T-helper 1 cell treated with Interleukin-12 subunit alpha and Interleukin-12 subunit beta and Interleukin-4 antibody, amounts not matched to agents 30 ng/mL and 1 ng/mL, for 36 hours (primary cell): ENCODE measurements around the gene UBE2J1. TPM values are rescaled to one million over a fixed set of nuclear protein-coding genes. Genes with fewer than 3 reads are reported as not detected.
"Not testable (repeated sequence)": the region's sequence is repeated elsewhere in the genome, so short reads cannot be mapped to it uniquely, and the experiment has no call there.

Source experiments
- intact Hi-C: fragments of 100-400 bp; cut with micrococcal nuclease; formaldehyde crosslinking; loops from one replicate; pipeline ENCODE4 v1.15.1; 2024
- total RNA-seq: library from RNA; stranded (reverse); gene quantifications from 2 replicates; pipeline ENCODE4 v1.2.3, GENCODE V29; 2022

UBE2J1 gene
- 37.8 and 39.5 TPM in 2 replicates for total RNA-seq

GRCh38 chr6:89352278-89353117, at the start of gene UBE2J1:
Gene UBE2J1, minus strand, starts transcription at chr6:89352722. Its CDS starts 153 bp downstream, at chr6:89352569.
- intact Hi-C loops: loop anchor here (1.0 to 10.0 kb wide), 11 partner anchors 8 to 1758 kb away; partner anchors contain the start of genes AKIRIN2, MAP3K7, ORC3 and PM20D2

DNA sequence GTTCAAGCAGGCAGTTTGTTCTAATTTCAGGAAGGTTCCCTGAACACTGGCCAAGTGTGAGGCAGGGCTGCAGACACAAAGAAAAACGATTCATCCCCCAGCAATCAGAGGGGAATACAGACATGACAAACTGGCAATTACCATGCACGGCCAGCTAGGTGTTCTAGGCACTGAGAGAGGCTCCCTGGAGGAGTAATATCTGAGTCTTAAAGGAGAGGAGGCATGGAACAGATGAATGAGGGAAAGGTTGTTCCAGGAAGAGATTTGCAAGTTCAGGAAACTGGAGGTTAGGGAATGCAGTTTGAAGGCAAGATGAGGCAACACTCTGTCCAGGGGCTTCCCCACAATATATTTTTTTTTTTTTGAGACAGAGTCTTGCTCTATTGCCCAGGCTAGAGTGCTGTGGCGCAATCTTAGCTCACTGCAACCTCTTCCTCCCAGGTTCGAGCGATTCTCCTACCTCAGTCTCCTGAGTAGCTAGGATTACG, 48.4 kb upstream of the UBE2J1 start:
- intact Hi-C loops: no loop called here

GRCh38 chr6:89400050-89400449, 47.5 kb upstream of the UBE2J1 start:
- intact Hi-C loops: no loop called here

GRCh38 chr6:89398762-89399525, 46.4 kb upstream of the UBE2J1 start:
- intact Hi-C loops: no loop called here

DNA sequence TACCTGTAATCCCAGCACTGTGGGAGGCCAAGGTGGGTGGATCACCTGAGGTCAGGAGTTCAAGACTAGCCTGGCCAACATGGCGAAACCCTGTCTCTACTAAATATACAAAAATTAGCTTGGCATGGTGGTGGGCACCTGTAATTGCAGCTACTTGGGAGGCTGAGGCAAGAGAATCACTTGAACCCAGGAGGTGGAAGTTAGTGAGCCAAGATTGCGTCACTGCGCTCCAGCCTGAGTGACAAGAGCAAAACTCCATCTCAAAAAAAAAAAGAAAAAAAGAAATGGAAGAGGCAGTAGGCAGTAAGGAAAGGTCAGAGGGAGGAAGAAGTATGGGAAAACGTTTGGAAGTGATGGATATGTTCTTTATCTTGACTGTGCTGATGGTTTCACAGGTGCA, 45.4 kb upstream of the UBE2J1 start:
- intact Hi-C loops: not testable (repeated sequence)

DNA sequence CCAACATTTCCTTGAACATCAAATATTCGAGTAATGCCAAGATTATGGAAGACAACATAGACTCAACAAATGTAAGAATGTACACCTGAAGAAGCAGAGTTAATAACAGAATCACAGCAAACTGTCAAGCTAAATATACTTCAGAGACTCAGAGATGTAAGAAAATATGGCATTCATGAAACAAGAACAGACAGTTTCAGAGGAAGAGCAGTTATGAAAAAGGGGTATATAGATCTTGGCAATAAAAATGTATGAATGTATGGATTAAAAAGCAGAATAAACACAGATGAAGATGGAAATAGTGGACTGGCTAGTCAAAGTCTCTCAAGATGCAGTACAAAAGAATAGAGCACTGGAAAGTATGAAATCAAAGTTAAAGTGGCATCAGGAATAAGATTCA, 41.1 kb upstream of the UBE2J1 start:
- intact Hi-C loops: loop anchor here (2.0 kb wide), 1 partner anchor 13 kb away; no protein-coding TSS in a partner anchor

DNA sequence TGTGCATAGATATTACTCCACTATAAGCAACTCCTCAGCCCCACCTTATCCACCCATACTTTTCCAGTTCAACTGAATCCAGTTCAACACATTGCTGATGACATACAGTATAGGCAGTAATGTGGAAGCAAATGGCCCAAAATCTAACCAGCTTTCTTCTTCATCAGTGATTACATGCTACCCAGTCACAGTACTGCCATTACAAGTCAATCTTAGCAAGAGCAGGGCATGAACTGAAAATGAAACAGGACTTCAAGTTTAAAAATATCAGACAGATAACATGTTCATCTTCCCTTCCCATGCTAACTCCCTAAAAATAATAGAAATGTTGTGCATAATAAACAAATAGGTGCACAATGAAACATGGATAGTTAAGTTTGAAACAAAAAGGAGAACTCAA, 40.3 kb upstream of the UBE2J1 start:
- intact Hi-C loops: loop anchor here (2.0 kb wide), 1 partner anchor 14 kb away; no protein-coding TSS in a partner anchor

DNA sequence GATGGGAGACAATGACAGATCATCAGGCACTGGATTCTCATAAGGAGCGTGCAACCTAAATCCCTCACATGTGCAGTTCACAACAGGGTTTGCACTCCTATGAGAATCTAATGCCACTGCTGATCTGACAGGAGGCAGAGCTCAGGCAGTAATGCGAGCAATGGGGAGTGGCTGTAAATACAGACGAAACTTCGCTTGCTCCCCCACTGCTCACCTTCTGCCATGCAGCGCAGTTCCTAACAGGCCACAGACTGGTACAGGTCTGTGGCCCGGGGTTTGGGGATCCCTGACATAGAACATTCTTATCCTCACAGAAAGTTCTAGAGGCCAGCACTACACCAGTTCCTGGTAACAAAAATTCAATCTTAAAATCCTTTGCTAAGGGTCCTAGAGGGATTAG, 36.3 kb upstream of the UBE2J1 start:
- intact Hi-C loops: no loop called here

DNA sequence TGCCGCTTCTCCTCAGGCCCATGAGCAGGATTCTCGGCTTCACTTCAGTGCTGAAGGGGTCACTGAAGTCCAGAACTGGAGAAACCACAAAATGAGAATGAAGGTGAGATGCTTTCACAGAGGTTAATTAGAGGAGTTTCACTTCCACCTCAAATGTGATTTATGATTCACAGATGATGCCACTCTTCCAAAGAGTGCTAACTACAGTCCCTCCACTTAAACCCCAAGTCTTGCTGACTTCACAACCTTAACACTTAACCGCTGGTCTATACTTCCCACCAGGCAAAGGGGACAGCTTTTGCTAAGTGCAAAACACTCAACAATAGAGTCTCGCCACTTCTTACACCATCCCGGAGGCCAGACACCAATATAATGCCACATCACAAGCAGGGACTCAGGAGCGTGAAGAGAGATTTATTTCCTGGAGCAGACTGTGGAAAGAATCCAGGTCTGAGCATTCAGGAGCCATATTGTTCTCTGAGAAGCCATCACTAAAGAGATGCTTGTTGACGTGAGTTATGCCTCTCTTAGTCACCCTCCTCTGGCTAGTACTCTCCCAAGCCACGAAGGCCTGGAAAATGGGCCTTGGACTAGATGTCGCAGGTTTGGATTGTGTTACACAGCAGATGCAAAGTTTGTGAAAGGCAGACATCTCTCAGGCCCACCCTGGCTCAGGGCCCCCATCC, 35.1 kb upstream of the UBE2J1 start:
- intact Hi-C loops: no loop called here

- intact Hi-C loops: no loop called here
These were observed 34.5 kb upstream of the UBE2J1 start for GRCh38 chr6:89386917-89387491.

GRCh38 chr6:89385846-89386245, 33.3 kb upstream of the UBE2J1 start:
- intact Hi-C loops: no loop called here

DNA sequence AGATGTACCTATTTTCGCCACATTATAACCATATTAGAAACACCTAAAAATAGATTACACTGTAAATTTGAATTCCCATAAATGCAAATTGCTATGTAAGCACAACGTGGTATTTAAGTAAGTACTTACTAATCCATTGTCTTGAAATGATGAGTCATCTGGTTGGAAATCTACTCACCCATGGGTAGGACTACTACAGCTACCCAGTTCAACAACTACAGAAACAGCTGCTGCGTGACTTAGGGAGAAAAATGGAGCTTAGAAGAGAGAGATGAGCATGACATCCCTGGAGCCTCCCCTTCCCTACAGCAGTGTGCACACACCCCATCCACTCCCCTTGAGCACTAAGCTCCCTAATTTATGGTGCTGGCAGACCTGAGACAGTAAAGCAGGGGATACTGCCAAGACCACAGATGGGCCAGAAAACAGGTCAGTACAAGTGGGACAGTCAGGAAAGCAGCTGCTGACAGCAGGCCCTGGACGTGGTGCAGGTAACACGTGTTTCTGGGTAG, 32.7 kb upstream of the UBE2J1 start:
- intact Hi-C loops: no loop called here

DNA sequence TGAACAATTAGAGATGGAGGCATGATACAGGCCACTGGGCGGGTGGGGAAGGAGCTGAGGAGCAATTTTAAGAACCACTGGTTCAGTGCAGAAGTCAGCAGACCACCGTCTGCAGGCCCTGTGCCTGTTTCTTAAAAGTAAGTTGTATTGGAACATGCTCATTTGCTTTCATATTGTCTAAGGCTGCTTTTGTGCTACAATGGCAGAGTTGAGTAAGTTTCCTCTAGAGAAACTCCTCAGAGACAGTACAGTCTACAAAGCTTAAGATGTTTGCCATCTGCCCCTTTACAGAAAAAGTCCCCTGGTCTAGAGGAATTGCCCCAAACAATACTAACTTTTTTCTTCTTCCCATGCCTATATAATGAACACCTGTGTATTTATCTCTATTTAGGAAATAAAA, 28.5 kb upstream of the UBE2J1 start:
- intact Hi-C loops: no loop called here

DNA sequence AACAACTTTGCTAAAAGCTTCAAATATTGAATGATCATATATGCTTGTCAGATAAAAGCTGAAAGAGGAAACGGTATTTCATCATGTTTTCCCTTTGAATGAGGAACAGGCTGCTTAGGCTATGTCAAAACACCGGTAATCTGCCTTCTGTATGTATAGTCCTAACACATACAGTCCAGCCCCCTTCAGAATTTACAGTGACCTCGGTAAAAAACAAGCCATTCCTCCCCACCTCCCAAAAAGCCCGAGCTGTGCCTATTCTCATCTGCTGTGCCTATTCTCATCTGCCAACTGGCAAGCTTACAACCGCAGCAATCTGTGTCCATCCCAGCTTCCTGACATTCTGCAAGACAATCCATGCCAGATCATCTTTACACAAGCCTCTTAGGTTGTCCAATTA, 26.8 kb upstream of the UBE2J1 start:
- intact Hi-C loops: loop anchor here (5.0 to 10.0 kb wide), 4 partner anchors 438 to 1016 kb away; partner anchors contain the start of gene MDN1

DNA sequence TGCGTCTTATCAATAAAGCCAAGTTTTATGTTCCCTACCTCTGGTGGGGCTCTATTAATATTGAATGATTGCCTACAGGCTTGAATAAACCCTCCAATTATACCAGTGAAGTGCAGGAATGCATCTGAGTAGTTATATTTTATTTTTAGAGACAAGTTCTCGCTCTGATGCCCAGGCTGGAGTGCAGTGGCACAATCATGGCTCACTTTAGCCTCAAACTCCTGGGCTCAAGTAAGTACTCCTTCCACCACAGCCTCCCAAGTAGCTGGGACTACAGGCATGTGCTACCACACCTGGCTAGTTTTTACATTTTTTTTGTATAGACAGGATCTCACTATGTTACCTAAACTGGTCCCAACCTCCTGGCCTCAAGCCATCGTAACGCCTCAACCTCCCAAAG, 26.1 kb upstream of the UBE2J1 start:
- intact Hi-C loops: loop anchor here (5.0 to 10.0 kb wide), 4 partner anchors 439 to 1016 kb away; partner anchors contain the start of gene MDN1

DNA sequence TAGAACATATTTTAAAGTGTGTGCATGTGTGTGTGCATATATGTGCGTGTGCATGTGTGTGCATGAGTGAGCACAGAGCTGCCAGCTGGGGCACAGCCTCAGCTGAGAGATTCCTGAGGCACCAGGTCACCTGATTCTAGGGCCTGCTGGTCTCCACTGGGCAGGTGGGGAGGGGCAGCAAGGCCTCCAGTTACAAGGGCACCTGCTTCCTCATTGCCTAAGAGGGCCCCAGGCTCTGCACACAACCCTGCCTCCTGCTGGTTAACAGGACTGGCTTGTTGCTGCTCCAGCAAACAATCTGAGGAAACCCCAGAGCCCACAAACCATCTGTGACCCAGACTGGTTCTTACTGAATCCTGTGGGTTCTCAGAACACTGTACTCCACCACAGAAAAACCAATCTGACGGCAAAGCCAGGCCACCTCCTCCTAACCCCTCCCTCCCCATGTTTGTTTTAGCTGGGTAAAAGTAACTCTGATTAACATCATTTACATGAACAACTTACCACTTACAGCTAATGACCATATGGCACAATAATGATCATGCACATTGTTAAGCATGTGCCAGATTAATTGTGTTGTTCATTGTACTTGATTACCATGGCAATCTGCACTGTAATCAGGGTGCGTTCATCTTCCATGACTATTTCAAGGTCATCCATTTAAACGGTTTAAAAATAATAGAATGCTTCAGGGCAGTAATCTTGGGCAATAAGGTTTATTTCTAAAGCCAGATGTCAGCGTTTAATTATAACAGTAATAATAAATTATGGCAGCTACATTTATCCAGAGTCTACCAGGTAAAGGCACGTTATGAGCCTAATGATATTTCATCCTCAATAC, 23.1 kb upstream of the UBE2J1 start:
- intact Hi-C loops: loop anchor here (1.0 to 10.0 kb wide), 14 partner anchors 23 to 1019 kb away; partner anchors contain the start of genes LYRM2, MDN1, PNRC1 and RNGTT

GRCh38 chr6:89372506-89372901, 20.0 kb upstream of the UBE2J1 start:
- intact Hi-C loops: loop anchor here (1.0 to 10.0 kb wide), 15 partner anchors 12 to 1215 kb away; partner anchors contain the start of genes CASP8AP2 and MAP3K7

GRCh38 chr6:89371849-89372505, 19.5 kb upstream of the UBE2J1 start:
- intact Hi-C loops: loop anchor here (1.0 to 10.0 kb wide), 15 partner anchors 12 to 1215 kb away; partner anchors contain the start of genes CASP8AP2 and MAP3K7

GRCh38 chr6:89368999-89369398, 16.5 kb upstream of the UBE2J1 start:
- intact Hi-C loops: loop anchor here (1.0 kb wide), 3 partner anchors 9 to 387 kb away; no protein-coding TSS in a partner anchor
